ENCODE results near the gene TSN.

TSN gene

DNA sequence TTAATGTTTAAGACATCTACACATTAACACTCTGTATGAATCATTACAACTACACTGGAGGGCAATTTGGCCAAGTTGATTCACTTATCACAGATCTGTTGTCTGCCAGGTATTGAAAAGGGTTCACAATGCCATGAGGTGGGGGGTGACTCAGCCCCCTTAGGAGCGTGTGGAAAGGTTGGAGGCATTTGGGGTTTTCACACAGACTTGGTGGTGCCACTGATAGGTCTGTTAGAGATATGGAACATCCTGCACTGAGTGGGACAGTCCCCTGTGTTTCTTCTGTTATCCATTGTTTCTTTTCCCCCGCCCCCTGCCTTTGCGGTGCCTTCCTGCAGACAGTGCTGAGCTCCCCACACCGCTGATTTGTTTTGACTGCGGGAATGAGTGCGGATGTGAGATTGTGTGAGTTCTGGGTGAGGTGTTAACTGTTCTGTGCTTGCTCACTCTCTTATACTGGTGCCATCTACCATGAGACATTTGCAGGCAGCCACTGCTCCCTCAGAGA, 9.3 kb upstream of the TSN start:
- DNase-seq, result no peak

DNA sequence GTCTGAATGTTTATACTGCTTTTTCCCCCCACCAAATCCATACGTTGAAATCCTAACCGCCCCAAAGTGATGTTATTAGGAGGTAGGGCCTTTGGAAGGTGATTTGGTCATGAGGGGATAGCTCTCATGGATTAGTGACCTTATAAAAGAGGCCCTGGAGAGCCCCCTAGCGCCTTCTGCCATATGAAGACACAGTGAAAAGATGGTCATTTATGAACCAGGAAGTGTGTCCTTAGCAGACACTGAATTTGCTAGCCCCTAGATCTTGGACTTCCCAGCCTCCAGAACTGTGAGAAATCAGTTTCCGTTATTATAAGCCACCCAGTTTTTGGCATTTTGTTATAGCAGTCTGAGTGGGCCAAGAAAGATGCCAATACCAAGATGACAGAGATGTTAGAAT, 7.2 kb upstream of the TSN start:
- DNase-seq, result no peak

DNA sequence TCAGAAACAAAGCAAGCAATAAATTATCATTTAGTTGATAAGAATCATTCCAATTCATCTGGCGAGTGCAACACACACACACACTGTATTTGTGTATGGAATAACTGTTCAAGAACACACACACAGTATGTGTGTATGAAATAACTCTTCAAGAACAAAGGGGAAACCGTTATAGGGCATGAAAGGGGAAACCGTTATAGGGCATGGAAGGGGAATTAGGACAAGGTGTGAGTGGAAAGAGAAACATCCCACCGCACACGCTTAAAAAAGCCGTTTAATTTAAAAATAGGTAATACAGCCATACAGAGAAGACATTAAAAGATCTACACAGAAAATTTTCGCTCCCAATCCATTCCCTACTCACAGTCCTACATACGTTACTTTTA, 607 bp upstream of the TSN start:
- no peak for DNase-seq

DNA sequence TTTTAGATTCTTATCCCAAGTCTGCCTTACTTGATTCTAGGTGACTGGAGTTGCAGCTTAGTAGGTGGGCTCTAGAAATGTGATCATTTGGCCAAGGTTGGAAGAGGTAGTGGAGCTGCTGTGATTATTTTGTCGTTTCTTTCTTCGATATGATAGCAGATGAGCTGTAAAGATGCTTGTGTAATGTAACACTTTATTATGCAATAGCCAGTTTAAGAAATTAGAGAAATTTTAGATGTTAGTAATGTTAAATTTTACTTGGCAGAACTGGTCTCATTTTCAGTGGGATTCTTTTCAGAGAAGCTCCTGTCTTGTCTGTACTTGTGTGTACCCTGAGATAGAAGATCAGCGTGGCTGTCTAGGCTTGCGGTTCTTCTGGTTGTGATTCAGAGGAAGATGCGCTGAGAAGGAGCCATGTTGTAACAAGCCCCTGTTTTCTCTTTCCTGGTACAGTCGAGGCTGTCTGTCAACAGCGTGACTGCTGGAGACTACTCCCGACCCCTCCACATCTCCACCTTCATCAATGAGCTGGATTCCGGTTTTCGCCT, 9.3 kb downstream of the TSN start:
- DNase-seq, result no peak

DNA sequence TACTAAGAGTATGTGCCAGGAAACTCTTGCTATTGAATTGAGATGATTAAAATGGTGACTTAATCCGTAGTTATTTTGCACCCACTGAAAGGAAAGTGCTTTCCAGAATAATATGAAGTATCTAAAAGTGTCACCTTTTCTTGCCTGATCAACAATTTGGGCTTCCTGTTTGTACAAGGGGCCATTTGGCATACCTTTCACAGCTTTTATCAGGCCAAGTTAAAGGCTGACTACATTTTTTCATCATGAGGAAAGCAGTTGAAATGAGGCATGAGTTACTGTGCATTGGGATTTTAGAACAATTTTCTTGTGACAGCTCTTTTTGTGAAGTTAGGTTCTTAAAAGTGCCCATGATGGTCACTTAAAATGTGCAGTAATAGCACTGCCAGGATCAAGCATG, 11.2 kb downstream of the TSN start:
- DNase-seq, result no peak

DNA sequence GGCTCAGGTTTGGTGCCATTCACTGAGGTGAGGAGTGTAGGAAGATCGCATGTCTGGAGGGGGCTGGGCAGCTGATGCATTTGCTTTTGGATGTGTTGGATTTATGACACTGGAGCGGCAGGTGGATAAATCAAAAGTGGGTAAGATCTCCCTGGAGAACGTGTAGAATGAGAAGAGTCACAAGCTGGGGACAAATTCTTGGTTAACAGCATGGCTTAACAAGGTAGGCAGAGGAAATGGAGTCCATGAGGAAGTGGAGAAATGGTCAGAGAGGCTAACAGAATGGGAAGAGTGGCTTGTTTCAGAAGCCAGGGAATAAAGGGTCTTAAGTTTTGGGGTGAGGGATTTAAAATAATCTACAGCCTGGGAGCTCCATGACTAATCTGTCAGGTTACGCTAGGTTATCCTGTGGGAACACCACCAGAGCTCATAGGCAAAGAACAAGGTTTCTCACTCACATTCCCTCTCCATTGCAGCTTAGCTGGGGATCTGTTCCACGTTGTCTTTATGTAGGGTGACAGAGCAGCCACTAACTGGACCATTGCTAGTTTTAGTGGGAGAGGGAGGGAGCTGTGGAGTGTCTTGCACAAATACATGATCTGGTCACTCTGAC, 12.8 kb downstream of the TSN start:
- DNase-seq, result no peak

DNA sequence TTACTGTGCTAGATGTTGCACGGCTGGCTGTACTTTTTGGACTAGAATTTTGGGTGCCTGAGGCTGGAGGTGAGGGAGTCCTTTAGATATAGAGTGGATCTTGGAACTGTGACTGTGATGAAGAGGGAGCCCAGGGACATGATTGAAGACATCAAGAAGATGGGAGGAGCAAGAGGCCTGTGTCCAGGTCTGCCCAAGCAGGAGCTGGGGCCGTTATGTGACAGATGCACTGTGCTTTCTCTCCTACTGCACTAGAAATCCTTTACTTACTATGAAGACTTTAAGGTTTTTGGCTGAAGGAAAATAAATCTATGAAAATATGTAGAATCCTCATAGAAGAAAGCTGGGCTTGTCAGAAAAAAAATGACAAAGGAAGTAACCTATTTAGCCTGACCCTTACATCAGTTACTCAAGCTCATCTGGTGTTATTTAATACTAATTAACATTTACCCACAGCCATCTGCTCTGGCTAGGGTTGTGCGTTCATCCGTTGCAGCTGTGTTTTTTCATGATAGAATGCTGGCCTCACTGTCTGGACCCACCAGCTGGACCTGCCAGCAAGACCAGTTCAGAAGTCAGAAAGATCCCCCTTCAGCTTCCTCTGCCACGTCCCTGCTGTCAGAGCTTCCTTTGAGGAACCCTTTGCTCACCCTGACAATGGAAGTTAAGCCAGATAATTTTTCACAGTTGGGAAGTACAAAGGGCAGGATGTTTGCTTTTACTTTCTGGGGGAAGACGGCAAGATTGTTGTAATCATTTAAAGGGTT, 16.7 kb downstream of the TSN start:
- DNase-seq, result no peak

DNA sequence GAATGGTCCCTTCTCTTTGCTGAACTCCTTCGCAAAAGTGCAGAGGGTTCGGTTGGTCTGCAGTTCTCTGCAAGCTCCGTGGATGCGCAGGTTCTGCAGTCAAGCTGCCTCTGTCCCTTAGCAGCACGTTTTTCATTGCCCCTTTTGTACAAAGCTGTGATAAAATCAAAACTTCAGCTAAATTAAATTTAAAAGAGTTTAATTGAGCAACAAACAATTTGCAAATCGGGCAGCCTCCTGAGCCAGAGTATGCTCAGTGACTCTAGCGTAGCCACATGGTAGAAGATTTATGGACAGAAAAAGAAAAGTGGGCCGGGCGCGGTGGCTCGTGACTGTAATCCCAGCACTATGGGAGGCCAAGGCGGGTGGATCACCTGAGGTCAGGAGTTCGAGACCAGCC, 18.8 kb downstream of the TSN start:
- DNase-seq, result no peak

DNA sequence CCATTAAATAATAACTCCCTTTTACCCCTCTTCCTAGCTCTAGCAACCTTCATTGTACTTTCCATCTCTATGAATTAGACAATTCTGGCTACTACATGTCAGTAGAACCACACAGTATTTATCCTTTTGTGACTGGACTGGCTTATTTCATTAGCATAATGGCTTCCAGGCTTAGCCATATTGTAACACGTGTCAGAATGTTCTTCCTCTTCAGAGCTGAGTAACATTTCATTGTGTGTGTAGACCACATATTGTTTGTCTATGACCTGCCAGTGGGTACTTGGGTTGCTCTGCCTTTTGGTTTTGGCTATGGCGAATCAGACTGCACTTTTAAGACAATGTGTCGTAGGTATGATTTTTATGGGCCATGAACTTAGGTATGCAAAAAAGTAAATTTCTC, 20.9 kb downstream of the TSN start:
- no peak for DNase-seq

DNA sequence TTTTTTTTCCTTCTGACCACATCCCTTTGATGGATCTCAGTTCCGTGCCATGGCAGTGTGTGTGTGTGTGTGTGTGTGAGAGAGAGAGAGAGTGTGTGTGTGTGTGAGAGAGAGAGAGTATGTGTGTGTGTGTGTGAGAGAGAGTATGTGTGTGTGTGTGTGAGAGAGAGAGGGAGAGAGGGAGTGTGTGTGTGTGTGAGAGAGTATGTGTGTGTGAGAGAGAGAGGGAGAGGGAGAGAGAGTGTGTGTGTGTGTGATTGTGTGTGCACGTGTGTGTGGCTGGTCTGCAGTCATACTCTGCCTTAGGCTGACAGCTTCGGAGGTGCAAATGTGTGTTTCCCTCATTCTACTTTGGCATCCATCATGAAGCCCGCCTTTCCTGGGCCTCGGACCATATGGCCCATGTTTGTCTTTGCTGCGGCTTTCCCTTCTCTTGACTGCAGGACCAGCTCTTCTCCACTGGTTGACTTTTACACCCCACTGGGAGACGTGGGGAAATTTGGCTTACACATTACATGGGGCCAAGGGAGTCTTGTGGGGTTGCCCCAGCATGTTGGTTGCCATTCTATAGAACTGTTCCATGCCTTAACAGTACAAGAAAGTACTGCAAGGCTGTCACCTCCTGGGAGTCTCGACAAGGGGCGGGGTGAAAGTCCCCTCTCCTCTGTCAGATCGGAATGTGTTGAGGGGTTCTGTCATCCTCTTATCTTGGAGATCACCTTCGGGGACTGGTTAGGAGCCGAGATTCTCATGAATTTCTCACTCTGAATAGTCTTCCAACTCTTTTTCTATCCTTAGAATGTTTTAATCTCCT, 21.6 kb downstream of the TSN start:
- no peak for DNase-seq

DNA sequence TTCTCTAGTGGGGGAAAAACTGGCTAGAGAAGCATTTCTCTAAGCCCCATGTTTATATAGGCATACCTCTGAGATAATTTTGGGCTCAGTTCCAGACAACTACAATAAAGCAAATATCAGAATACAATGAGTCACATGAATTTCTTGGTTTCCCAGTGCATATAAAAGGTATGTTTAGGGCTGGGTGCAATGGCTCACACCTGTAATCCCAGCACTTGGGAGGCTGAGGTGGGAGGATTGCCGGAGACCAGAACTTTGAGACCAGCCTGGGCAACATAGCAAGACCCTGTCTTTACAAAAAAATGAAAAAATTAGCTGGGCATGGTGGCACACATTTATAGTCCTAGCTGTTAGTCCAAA, 22.2 kb downstream of the TSN start:
- DNase-seq, result no peak

DNA sequence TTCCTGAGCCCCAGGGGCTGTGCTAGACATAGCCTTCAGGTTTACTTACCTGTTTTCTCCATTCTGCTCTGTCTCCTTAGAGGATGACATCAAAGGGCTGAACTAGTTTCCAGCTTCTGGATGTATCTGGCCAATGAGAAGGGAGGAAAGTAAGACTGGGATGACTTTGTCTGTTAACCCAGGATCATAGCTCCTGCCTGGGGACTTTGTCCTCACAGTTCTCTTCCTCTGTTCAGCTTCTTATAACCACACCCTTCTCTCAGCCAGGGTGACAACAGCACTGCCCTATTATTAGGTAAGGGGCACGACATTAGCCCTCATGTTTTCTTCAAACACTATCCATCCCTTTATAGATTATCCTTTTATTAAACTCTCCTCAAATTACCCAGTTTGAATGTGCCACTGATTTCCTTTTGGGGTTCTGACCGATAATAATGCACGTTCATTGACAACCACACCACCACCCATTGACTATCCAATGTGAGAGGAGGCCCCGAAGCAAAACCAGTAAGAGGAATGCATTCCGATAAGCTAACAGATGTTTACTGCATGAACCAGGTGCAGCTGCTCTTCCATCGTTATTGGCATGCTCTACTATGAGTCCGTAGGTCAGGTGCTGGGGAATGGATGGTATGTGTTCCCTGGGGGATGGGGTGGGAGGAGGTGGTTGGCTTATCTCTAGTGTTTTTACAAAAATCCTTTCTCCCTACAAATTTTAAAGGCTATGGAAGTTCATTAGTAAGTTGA, 23.5 kb downstream of the TSN start:
- DNase-seq, result no peak

DNA sequence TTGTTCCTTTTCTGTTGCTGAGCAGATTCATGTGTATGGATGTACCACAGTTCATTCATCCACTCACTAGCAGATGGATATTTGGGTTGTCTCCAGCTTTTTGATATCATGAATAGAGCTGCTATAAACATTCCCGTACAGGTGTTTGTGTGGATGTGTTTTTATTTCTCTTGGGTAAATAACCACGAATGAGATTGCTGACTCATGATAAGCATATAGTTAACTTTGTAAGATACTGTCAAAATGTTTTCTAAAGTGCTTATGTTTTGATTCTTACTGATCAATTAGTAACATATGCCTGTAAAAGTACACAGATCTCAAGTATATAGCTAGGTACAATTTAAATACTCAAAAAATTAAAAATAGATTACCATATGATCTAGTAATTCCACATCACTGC, 27.7 kb downstream of the TSN start:
- no peak for DNase-seq

DNA sequence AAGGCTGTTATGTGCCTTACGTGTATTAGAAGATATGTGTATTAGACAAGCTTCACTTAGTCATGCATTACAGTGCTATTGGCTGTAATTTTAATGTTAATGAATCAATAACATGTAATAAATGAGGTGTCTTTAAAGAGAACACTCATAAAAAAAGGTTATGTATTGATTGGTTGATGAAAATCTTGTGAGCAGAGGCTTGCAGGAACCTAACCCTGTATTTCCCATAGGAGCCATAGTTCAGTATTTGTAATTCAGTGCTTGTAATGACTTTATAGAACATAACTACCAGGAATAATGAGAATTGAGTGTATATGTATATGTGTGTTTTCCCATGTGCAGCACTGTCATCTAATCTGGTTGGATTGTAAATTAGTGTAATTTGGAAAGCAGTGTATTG, 33.2 kb downstream of the TSN start:
- DNase-seq, result no peak

DNA sequence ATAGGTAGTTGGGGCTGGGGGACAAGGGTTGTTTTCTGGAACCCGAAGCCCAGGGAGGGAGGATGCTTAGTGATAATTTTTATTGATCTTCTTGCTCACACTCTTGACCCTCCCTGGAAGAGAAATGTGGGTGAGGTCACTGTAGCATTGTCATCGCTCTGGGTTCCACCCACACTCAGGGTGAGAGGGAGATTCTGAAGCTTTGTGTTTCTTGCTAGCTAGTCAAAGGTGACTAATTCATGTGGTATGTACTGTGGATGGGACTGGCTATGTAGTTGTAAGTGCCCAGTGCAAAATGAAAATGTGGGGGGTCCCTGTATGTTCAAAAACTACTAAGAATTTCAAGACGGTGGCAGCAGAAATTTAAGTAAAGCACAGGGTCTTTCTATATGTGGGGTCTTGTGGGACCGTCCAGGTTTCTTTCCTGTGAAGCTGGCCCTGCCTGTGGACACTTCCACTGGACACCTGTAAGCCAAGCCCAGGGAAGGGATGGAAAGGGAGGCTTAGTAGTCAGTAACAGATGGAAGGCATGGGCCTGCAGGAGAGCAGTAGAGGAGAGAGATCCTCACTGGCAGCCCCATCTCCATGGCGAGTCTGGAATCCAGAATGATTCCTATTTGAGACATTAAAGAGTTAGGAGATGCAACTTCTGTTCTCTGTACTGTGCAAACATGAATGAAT, 35.0 kb downstream of the TSN start:
- DNase-seq, result no peak

DNA sequence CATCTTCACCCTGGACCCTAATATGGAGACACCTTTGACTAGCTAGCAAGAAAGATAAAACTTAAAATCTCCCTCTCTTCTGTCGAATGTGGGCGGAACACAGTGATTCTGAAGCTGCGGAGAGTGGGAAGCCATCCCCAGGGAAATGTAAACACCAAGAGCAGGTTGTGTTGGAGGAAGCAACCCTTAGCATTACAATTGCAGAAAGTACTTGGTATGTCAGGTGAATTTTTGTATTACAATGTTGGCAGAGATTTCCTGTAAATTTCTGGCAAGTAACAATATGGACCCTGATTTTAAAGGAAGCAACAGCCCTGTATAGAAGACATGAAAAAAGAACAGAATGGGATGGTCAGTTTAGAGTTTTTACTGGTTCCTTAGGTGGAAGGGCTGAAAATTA, 35.8 kb downstream of the TSN start:
- no peak for DNase-seq

DNA sequence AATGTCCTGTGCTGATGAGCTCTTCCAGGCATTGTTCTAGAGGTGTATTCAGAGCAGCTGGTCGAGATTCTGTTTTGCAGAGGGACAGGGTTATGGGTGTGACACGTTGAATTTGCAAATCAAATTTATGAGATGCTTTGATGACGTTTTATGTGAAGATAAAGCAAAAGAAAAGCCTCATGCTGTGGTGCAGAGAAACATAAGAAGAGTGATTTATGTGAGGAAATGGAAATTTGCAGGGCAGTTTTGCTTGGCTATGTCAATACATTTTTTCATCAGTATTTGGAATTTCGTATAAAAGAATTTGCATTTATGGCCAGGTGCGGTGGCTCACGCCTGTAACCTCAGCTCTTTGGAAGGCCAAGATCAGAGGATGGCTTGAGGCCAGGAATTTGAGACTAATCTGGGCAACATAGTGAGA, 36.4 kb downstream of the TSN start:
- no peak for DNase-seq

DNA sequence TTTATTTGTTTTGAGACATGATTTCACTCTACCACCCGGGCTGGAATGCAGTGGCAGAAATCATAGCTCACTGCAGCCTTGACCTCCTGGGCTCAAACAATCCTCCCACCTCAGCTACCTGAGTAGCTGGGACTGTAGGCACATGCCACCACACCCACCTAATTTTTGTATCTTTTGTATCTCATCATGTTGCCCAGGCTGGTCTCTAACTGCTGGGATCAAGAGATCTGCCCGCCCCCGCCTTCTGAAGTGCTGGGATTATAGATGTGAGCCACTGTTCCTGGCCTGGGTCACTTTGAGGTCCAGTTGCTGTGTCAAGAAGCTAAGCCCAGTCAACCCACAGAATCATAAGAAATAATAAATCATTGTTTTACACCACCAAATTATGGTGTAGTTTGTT, 38.4 kb downstream of the TSN start:
- DNase-seq, result no peak

DNA sequence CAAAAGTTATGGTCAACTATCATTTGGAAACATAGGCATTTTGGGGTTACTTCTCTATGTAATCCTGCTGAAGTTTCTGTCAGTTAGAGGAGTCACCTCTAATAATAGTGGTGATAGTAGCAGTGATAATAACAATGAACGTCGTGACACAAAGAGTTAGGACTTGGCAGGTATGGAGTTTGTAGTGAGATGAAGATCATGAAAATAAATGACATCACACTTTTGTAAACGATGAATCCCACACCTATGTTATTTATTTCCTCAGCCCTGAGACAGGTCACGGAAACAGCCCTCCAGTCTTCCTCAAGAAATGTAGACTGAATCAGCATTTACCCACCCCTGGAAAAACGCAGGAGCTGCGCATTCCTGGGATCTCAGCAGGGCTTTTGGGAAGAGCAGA, 38.8 kb downstream of the TSN start:
- no peak for DNase-seq

DNA sequence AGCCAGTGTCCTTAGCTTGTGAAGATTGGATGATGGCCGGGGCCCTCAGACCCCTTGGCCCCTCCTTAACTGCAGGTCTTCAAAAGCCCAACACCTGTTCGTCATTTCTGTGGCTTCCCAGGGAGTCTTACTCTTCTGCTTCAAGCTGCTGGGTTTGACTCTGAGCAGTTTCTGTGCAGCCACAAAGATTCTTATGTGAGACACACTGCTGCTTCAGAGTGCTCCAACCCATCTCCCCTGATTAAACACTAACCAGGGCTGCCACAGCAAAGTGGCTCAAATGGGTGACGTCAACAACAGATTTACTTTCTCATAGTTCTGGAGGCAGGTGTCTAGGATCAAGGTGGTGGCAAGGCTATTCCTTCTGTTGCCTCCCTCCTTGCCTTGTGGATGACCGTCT, 40.8 kb downstream of the TSN start:
- DNase-seq, result no peak

DNA sequence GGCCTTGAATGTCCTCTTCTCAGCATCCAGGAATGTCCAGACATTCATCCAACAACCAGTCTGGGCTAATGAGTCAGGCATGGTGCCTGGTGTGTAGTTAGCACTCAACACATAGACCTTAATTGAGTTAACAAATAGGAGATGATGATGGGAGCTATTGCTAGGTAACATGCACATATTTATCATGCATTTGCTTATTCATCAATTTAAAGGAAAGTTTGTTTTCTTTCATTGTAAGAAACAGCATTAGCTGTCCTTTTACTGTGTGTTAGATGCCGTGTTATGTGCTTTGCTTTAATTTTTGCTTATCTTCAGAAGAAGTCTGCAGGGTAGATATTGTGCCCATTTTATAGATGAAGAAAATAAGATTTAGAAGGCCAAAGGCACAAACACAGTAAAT, 43.2 kb downstream of the TSN start:
- no peak for DNase-seq

DNA sequence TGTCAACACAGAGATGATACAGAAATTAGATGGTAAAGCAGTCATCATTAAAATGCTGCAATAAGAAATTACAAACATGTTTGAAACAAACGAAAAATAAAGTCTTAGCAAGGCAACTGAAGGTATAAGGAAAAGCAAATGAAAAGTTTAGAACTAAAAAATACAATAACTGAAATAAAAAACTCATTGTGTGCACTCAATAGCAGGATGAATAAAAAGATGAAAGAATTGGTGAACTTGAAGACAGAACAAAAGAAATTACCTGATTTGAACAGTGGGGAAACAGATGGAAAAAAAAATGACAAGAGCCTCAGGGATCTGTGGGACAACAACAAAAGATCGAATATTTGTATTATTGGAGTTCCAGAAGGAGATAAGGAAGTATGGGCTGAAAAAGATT, 46.5 kb downstream of the TSN start:
- DNase-seq, result no peak

Measured in activated CD4-positive, CD25-positive, alpha-beta regulatory T cell (primary cell).